ENCODE results near the gene LVRN.

DNA sequence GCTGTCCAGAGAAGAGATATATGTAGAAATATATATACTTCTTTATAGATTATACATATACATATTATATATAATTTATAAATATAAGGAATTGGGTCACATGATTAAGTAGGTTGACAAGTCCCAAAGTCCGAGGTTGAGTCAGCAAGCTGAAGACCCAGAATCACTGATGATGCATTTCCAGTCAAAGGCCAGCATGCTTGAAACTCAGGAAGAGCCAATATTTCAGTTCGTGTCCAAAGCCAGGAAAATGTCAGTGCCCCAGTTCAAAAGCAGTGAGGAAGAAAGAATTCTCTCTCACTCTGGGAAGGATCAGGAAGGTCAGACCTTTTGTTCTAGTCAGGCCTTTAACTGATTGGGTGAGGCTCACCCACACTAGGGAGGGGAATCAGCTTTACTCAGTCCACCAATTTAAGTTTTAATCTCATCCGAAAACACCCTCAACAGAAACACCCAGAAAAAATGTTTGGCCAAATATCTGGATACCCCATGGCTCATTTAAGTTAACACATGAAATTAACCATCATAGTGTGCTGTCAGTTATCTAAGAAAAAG is 42.0 kb upstream of the LVRN start:
- TF ChIP-seq, protein P1, sequence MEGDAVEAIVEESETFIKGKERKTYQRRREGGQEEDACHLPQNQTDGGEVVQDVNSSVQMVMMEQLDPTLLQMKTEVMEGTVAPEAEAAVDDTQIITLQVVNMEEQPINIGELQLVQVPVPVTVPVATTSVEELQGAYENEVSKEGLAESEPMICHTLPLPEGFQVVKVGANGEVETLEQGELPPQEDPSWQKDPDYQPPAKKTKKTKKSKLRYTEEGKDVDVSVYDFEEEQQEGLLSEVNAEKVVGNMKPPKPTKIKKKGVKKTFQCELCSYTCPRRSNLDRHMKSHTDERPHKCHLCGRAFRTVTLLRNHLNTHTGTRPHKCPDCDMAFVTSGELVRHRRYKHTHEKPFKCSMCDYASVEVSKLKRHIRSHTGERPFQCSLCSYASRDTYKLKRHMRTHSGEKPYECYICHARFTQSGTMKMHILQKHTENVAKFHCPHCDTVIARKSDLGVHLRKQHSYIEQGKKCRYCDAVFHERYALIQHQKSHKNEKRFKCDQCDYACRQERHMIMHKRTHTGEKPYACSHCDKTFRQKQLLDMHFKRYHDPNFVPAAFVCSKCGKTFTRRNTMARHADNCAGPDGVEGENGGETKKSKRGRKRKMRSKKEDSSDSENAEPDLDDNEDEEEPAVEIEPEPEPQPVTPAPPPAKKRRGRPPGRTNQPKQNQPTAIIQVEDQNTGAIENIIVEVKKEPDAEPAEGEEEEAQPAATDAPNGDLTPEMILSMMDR (IDR thresholded peaks at IDR 0.05): no peak
- no peak for TF ChIP-seq POLR2A (IDR thresholded peaks at IDR 0.05)
